Liver (tissue), 9 donors: ENCODE results near the gene NME4. TPM values are rescaled to one million over a fixed set of nuclear protein-coding genes. Genes with fewer than 3 reads are reported as not detected.

Source experiments
- DNase-seq: peaks from one replicate; pipeline ENCODE4 v3.0.0-alpha.2; 2017; ENCODE audit warnings: low spot score
- H3K27ac ChIP-seq, 2 donors: one replicate each; pipeline ENCODE4 v1.7.0; 2013; ENCODE audit warnings: inconsistent platforms in 2 of 2, low read length in 2 of 2, control low read depth in 1 of 2, low read depth in 1 of 2, mild to moderate bottlenecking in 1 of 2
- H3K27me3 ChIP-seq, 4 donors: one replicate each; pipeline versions ENCODE4 v1.6.1 to v1.7.0; 2013; ENCODE audit warnings: low read length in 3 of 4, inconsistent platforms in 1 of 4, mild to moderate bottlenecking in 1 of 4, moderate library complexity in 1 of 4; ENCODE audit not compliant: control insufficient read depth in 4 of 4, insufficient read depth in 4 of 4
- H3K36me3 ChIP-seq, 4 donors: one replicate each; pipeline versions ENCODE4 v1.6.1 to v1.7.0; 2013; ENCODE audit warnings: low read length in 3 of 4, mild to moderate bottlenecking in 3 of 4, low read depth in 1 of 4, moderate library complexity in 1 of 4; ENCODE audit not compliant: control insufficient read depth in 4 of 4, insufficient read depth in 3 of 4
- H3K4me1 ChIP-seq, 4 donors: one replicate each; pipeline versions ENCODE4 v1.6.1 to v1.7.0; 2013; ENCODE audit warnings: low read length in 3 of 4, mild to moderate bottlenecking in 3 of 4, moderate library complexity in 1 of 4; ENCODE audit not compliant: control insufficient read depth in 4 of 4, insufficient read depth in 4 of 4
- H3K4me3 ChIP-seq, 3 donors: one replicate each; pipeline versions ENCODE4 v1.6.1 to v1.7.0; 2013; ENCODE audit warnings: low read length in 3 of 3, control low read depth in 1 of 3, low read depth in 1 of 3, mild to moderate bottlenecking in 1 of 3
- H3K9ac ChIP-seq, 2 donors: one replicate each; pipeline ENCODE4 v1.7.0; 2013; ENCODE audit warnings: low read length in 2 of 2, mild to moderate bottlenecking in 2 of 2, moderate library complexity in 2 of 2, control low read depth in 1 of 2, low read depth in 1 of 2
- H3K9me3 ChIP-seq, 4 donors: one replicate each; pipeline versions ENCODE4 v1.6.1 to v1.7.0; 2013; ENCODE audit warnings: low read length in 3 of 4; ENCODE audit not compliant: control insufficient read depth in 4 of 4
- ATF3 ChIP-seq: IDR thresholded peaks from 2 replicates; pipeline ENCODE4 v1.6.1; 2016; ENCODE audit warnings: antibody characterized with exemption
- CTCF ChIP-seq: fragments of 150-350 bp; IDR thresholded peaks from 2 replicates; pipeline ENCODE4 v1.5.1; 2017; ENCODE audit warnings: improper control_type of control experiment, low read depth, low read length; ENCODE audit not compliant: missing input control
- EGR1 ChIP-seq, 2 donors: IDR thresholded peaks; 2 replicates each; pipeline ENCODE4 v1.6.1; 2016 to 2018; ENCODE audit warnings: antibody characterized with exemption in 2 of 2, low read depth in 2 of 2
- FOXA2 ChIP-seq: IDR thresholded peaks from 2 replicates; pipeline ENCODE4 v1.6.1; 2016; ENCODE audit warnings: antibody characterized with exemption
- GABPA ChIP-seq, 2 donors: IDR thresholded peaks in 1 of 2; conservative IDR thresholded peaks in 1 of 2; 2 replicates each; pipeline ENCODE4 v1.6.1; 2016; ENCODE audit warnings: antibody characterized with exemption in 2 of 2, mild to moderate bottlenecking in 1 of 2, moderate library complexity in 1 of 2
- HNF4A ChIP-seq, 2 donors: conservative IDR thresholded peaks; 2 replicates each; pipeline ENCODE4 v1.6.1; 2016; ENCODE audit warnings: antibody characterized with exemption in 2 of 2, mild to moderate bottlenecking in 2 of 2
- HNF4G ChIP-seq: IDR thresholded peaks from 2 replicates; pipeline ENCODE4 v1.6.1; 2016; ENCODE audit warnings: antibody characterized with exemption
- MAX ChIP-seq: IDR thresholded peaks from 2 replicates; pipeline ENCODE4 v1.6.1; 2016; ENCODE audit warnings: antibody characterized with exemption
- NR2F2 ChIP-seq: IDR thresholded peaks from 2 replicates; pipeline ENCODE4 v1.6.1; 2016; ENCODE audit warnings: antibody characterized with exemption
- RAD21 ChIP-seq, 2 donors: IDR thresholded peaks; 2 replicates each; pipeline ENCODE4 v1.6.1; 2016; ENCODE audit warnings: antibody characterized with exemption in 2 of 2, mild to moderate bottlenecking in 2 of 2
- RXRA ChIP-seq, 2 donors: IDR thresholded peaks; 2 replicates each; pipeline ENCODE4 v1.6.1; 2017 to 2018; ENCODE audit warnings: antibody characterized with exemption in 2 of 2, mild to moderate bottlenecking in 1 of 2
- YY1 ChIP-seq: IDR thresholded peaks from 2 replicates; pipeline ENCODE4 v1.6.1; 2016; ENCODE audit warnings: antibody characterized with exemption, mild to moderate bottlenecking
- WGBS: extraction: QIAGEN DNeasy Blood & Tissue Kit; methylation state at CpG from one replicate; pipeline ENCODE4 v1.1.7; 2013; 5-methylcytosine and 5-hydroxymethylcytosine counted together
- polyA plus RNA-seq, 2 donors: library from polyadenylated mRNA; stranded (reverse) in 1 of 2; unstranded in 1 of 2; fragments of 200-250 nt in 1 of 2; fragments of >200 nt in 1 of 2; fragmentation: Nextera tagmentation in 1 of 2; extraction: Ambion mirVana in 1 of 2; gene quantifications; one replicate each; pipeline versions ENCODE4 v1.2.1 to v1.2.3, GENCODE V29; 2013 to 2015
- total RNA-seq, 2 donors: library from RNA; depleted of rRNA; stranded (reverse); fragments of >200 nt; gene quantifications; one replicate each; pipeline ENCODE4 v1.2.3, GENCODE V29; 2014
- donor health status: healthy.
- donor health status: healthy.
- donor health status: healthy.
- donor health status: healthy.
- donor health status: healthy.

The NME4 gene
- total and polyA plus RNA-seq, 4 donors = 39.2 to 118 (median 83.9) TPM

- Histone ChIP-seq H3K9ac (no peak overlapping the region), H3K4me1 (peaks cover 0 to 26% (median 15%) of the 10 kb centered on the region in 4 donors), H3K9me3 (no peaks in the 10 kb centered on the region), H3K4me3 (peak overlapping the region in 1 of 3 donors; percentile 80), H3K27ac (no peak overlapping the region), H3K27me3 (no peaks in the 10 kb centered on the region), H3K36me3 (peaks cover 0 to 13% (median 5%) of the 10 kb centered on the region in 4 donors)
- WGBS = 82% methylated on average over 27 of the region's 27 CpGs
- TF ChIP-seq HNF4A (conservative IDR thresholded peaks at IDR 0.05) = no peak
- TF ChIP-seq CTCF = no peak
- no peak for TF ChIP-seq NR2F2
- no peak for TF ChIP-seq EGR1 (IDR thresholded peaks at IDR 0.05; ENCODE audit: low read depth in 2 of 2)
- no peak for TF ChIP-seq ATF3
- TF ChIP-seq HNF4G = no peak
- TF ChIP-seq GABPA (IDR thresholded peaks at IDR 0.05 in 1 of 2, conservative IDR thresholded peaks at IDR 0.05 in 1 of 2) = no peak
- no peak for TF ChIP-seq FOXA2
- no peak for TF ChIP-seq RXRA (IDR thresholded peaks at IDR 0.05)
- no peak for DNase-seq
Observed at GRCh38 chr16:379961-380761, 16.8 kb upstream of the NME4 start.

- TF ChIP-seq YY1 (no peak), HNF4A (conservative IDR thresholded peaks at IDR 0.05) (no peak), ATF3 (no peak), RXRA (IDR thresholded peaks at IDR 0.05) (no peak), RAD21 (IDR thresholded peaks at IDR 0.05) (no peak), NR2F2 (no peak), CTCF (no peak), MAX (no peak)
- Histone ChIP-seq H3K9ac (peak overlapping the region; percentile 47), H3K27ac (no peak overlapping the region), H3K4me1 (peaks cover 0 to 26% (median 15%) of the 10 kb centered on the region in 4 donors), H3K27me3 (no peaks in the 10 kb centered on the region), H3K4me3 (peak overlapping the region; percentile 54 to 80 (median 72)), H3K9me3 (no peaks in the 10 kb centered on the region), H3K36me3 (peaks cover 0 to 11% (median 4%) of the 10 kb centered on the region in 4 donors)
- DNase-seq = no peak
- 15% methylated on average over 12 of the region's 12 CpGs for WGBS
Observed at GRCh38 chr16:380762-381011, 16.3 kb upstream of the NME4 start.
